DMS53 treated with DMSO at 0.1 percent for 48 hours (cell line): Measurements from ENCODE around the gene CES3.
A peak's percentile ranks its signal among the peaks of the same experiment; 100 is the strongest.
"Not testable (repeated sequence)": the region's sequence is repeated elsewhere in the genome, so short reads cannot be mapped to it uniquely, and the experiment has no call there.

Experiments used
- DNase-seq: peaks from one replicate; lab custom pipeline; 2025; ENCODE audit not compliant: unreplicated experiment; lab: John Stamatoyannopoulos, UW

Gene CES3

DNA sequence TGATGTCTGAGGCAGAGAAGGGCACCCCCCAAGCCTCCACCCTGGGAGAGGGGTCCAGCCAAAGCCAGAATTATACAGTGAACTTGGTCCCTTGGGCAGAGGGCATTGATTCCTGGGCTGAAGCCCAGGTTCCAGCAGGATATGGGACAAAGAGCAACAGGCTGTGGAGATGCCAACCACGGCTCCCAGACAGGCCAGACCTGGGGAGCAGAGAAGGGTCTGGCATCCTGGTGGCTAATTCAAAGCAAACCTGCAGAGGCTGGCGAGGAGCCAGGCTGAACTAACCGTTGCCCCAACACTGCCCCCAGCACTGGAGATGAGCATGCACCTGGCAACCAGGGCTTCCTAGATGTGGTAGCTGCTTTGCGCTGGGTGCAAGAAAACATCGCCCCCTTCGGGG is 3.0 kb downstream of the CES3 start:
- DNase-seq = no peak

DNA sequence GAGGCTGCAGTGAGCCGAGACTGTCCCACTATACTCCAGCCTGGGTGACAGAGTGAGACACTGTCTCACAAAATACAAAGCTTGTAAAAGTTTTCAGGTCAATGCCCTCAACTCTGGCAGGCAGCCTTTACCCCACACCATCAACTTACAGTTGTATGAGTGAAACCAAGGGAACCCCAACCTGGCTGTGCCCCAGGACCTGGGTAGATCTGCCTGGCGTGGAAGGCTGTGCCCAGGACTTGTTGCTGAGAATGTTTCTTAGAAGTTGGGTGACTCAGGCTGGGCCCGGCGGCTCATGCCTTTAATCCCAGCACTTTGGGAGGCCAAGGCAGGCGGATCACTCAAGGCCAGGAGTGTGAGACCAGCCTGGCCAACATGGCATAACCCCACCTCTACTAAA is 7.8 kb downstream of the CES3 start:
- no peak for DNase-seq

- no peak for DNase-seq
Measured at GRCh38 chr16:66970775-66971720, 10.0 kb downstream of the CES3 start.

DNA sequence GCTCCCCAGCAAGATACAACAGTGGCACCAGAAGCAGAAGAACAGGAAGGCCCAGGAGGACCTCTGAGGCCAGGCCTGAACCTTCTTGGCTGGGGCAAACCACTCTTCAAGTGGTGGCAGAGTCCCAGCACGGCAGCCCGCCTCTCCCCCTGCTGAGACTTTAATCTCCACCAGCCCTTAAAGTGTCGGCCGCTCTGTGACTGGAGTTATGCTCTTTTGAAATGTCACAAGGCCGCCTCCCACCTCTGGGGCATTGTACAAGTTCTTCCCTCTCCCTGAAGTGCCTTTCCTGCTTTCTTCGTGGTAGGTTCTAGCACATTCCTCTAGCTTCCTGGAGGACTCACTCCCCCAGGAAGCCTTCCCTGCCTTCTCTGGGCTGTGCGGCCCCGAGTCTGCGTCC is 11.9 kb downstream of the CES3 start:
- DNase-seq = no peak

DNA sequence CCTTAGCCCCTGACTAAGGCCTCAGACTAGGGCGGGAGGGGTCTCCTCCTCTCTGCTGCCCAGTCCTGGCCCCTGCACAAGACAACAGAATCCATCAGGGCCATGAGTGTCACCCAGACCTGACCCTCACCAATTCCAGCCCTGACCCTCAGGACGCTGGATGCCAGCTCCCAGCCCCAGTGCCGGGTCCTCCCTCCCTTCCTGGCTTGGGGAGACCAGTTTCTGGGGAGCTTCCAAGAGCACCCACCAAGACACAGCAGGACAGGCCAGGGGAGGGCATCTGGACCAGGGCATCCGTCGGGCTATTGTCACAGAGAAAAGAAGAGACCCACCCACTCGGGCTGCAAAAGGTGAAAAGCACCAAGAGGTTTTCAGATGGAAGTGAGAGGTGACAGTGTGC is 12.7 kb downstream of the CES3 start:
- DNase-seq = no peak

- DNase-seq = not testable (repeated sequence)
Measured at GRCh38 chr16:66974156-66974931, 13.3 kb downstream of the CES3 start.

DNA sequence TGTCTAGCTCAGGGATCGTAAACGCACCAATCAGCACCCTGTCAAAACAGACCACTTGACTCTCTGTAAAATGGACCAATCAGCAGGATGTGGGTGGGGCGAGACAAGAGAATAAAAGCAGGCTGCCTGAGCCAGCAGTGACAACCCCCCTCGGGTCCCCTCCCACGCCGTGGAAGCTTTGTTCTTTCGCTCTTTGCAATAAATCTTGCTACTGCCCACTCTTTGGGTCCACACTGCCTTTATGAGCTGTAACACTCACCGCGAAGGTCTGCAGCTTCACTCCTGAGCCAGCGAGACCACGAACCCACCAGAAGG is 13.8 kb downstream of the CES3 start:
- DNase-seq = not testable (repeated sequence)

DNA sequence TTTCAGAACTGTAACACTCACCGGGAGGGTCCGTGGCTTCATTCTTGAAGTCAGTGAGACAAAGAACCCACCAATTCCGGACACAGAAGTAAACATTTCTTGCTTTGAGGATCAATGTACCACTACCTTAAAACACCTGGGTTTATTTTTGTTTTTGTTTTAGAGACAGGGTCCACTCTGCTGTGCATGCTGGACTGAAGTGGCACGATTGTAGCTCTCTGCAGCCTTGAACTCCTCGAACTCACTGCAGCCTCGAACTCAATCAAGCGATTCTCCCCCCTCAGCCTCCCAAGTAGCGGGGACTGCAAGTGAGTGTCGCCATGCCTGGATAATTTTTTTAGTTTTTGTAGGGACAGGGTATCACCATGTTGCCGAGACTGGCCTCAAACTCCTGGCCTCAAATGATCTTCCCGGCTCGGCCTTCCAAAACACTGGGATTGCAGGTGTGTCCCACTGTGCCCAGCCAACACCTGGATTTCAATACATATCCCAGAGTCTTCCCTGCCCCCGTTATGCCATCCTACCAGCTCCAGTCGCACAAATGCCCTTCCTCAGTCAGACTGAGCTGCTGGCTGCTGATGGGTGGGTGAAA is 14.3 kb downstream of the CES3 start:
- no peak for DNase-seq

DNA sequence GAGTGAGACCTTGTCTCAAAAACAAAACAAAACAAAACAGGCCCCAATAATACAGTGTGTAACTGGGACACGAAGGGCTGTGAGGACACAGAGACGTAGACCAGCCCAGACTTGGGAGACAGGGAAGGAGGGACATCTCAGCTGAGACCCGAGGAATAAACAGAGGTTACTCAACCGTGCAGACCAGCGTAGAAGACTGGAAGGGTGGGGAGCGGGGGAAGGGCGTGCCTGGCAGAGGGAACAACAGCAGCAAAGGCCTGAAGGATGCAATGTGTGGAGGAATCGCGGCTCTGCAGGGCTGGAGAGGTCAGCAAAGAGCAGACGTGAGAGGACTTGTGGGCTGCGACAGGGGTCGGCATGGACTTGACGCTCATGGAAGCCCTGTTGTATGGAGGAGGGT is 15.7 kb downstream of the CES3 start:
- DNase-seq = no peak

DNA sequence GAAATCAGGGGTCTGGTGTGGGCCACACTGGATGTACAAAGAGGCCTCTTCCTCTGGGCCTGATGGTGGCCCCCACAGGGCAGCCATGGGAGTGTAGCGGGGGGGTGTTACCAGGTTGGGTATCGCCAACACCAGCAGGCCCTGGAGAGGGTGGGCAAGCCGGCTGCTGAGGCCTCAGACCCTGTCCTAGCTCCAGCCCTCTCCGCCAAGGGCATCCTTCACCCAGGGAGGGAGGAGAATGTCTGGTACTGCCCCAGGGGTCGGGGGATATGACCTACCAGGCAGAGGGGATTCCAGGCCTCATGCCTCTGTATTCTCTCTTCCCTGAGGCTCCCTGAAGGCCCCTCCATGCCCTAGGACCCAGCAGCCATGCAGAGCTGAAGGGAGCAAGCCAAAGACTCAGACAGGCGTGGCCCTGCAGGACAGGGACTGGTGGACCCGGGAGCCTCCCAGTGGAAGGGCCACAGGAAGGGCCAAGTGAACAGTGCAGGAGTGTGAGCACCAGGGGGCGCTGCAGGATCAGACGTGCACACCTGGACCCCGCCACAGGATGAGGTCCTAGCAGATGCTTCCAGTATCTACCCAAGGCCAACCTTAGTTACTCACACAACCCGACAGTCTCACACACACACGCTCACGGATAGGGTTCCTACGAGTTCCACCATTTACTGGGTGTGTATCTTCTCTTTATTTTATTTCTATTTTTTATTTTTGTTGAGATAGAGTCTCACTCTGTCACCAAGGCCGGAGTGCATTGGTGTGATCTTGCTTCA is 16.5 kb downstream of the CES3 start:
- peak; percentile 62 for DNase-seq

GRCh38 chr16:66979011-66979717 is 18.1 kb downstream of the CES3 start:
- no peak for DNase-seq

GRCh38 chr16:66983033-66983432 is 22.0 kb downstream of the CES3 start:
- DNase-seq = no peak

- no peak for DNase-seq
Measured at GRCh38 chr16:66984892-66985311, 23.8 kb downstream of the CES3 start.

GRCh38 chr16:66986559-66986958 is 25.5 kb downstream of the CES3 start:
- DNase-seq = no peak

GRCh38 chr16:66988197-66988788 is 27.2 kb downstream of the CES3 start, which contains the start of gene CES4A:
Gene CES4A (plus strand): TSS chr16:66988589. CDS start chr16:66988773, 184 bp downstream.
- DNase-seq = no peak

DNA sequence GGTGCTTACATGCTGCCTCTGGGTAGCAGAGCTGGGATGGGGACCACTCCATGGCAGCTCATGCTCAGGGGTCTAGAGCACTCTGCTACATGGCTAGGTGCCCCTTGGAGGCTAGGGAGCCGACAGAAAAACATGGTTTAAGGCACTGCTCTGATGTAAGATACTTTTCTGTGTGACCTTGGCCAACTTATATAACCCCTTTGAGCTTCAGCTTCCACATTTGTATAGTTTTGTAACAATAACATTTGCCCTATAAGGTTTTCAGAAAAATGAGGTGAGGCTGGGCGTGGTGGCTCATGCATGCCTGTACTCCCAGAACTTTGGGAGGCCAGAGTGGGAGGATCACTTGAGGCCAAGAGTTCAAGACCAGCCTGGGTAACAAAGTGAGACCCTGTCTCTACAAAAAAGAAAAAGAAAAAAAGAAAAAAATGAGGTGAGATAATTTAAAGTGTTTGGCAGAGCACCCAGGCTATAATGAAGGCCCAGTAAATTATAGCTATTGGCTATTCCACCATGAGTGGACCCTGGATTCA is 30.5 kb downstream of the CES3 start:
- no peak for DNase-seq

DNA sequence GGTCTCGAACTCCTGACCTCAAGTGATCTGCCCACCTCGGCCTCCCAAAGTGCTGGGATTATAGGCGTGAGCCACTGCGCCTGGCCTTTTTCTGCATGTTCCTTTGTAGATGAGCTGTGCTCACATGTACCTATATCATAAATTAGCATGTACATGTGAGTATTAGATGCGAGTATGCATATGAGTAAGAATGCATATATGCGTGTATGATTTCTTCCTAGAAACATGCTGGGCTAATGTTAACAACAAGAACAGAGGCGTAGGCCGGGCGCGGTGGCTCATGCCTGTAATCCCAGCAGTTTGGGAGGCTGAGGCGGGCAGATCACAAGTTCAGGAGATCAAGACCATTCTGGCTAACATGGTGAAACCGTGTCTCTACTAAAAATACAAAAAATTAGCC is 32.5 kb downstream of the CES3 start:
- not testable (repeated sequence) for DNase-seq

DNA sequence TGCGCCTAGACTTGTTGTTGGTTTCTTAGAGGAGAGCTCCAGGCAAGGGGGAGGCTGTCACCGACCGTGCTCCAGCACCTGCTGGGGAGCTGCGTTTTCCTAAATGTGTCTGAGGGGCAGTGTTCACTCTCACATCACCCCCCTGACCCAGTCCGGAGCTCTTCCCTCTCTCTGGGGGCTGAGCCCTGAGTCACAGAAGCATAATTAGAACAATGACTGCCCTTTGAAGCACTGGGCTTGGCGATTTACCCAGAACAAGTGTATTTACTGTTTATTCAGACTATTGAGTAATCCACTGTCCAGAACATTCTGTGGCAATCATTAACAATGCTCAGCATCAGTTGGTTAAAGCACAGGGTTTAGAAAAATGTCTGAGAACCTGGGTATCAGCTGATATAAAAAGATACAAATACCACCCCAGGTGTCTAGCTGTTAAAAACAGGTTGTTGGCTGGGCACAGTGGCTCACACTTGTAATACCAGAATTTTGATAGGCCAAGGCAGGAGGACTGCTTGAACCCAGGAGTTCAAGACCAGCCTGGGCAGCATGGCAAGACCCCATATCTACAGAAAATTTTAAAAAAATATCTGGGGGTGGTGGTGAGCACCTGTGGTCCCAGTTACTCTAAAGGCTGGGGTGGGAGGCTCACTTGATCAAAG is 35.4 kb downstream of the CES3 start:
- peak; percentile 16 for DNase-seq

- no peak for DNase-seq
Measured at GRCh38 chr16:66996983-66997358, 35.9 kb downstream of the CES3 start.
